ENCODE data around the gene SMAP1.
"Not testable (repeated sequence)": the region's sequence is repeated elsewhere in the genome, so short reads cannot be mapped to it uniquely, and the experiment has no call there.

SMAP1 gene

DNA sequence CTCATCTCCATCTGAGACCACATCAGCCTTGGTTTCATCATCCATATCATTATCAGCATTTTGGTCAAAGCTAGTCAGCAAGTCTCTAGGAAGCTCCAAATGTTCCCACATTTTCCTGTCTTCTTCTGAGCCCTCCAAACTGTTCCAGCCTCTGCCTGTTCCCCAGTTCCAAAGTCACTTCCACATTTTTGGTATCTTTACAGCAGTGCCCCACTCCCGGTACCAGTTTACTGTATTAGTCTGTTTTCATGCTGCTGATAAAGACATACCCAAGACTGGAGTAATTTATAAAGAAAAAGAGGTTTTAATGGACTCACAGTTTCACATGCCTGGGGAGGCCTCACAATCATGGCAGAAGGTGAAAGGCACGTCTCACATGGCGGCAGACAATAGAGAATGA lies 74.8 kb downstream of the SMAP1 start:
- not testable (repeated sequence) for DNase-seq

DNA sequence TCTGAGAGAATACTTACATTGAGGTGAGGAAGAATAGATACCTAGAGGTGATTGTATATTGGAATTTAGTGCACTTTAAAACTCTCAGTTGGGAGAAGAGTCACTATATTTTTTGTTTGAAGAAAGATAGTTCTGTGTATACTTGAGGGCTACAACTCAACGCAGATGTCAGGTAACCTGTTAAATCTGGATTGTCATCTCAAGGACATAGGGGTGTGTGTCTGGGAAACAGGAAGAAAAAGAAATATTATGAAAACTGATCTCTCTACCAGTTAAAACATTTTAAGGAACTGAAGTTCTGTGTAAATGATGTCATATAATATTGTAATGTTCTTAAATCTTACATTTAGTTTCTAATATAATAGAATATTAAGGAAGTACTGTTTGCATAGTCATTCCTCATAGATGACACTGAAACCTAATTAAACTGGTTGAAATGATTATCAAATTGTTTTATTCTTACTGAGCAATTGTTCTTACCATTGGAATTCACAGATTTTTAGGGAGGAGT lies 86.2 kb downstream of the SMAP1 start:
- no peak for DNase-seq

GRCh38 chr6:70758883-70759282 lies 91.2 kb downstream of the SMAP1 start:
- DNase-seq = no peak

DNA sequence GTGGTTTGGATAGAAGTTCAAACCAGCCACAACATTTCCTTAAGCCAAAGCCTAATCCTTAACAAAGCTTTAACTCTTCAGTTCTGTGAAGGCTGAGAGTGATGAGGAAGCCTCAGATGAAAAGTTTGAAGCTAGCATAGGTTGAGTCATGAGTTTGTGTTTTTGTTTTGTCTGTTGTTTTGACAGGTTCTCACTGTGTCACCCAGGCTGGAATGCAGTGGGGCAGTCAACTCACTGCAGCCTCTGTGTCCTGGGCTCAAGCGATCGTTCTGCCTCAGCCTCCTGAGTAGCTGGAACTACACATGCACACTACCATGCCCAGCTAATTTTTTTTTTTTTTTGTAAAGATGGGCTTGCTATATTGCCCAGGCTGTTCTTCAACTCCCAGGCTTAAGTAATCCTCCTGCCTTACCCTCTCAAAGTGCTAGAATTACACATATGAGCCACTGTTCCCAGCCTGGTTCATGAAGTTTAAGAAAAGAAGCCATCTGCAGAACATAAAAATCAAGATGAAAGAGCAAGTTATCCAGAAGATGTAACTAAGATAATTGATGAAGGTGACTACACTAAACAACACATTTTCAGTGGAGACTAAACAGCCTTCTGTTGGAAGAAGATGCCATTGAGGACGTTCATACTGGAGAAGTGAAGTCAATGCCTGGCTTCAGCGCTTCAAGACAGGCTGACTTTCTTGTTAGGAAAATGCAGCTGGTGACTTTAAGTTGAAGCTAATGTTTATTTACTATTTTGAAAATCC lies 96.2 kb downstream of the SMAP1 start:
- no peak for DNase-seq

GRCh38 chr6:70764706-70765105 lies 97.0 kb downstream of the SMAP1 start:
- no peak for DNase-seq

- not testable (repeated sequence) for DNase-seq
These were observed 103.7 kb downstream of the SMAP1 start for GRCh38 chr6:70771351-70771750.

DNA sequence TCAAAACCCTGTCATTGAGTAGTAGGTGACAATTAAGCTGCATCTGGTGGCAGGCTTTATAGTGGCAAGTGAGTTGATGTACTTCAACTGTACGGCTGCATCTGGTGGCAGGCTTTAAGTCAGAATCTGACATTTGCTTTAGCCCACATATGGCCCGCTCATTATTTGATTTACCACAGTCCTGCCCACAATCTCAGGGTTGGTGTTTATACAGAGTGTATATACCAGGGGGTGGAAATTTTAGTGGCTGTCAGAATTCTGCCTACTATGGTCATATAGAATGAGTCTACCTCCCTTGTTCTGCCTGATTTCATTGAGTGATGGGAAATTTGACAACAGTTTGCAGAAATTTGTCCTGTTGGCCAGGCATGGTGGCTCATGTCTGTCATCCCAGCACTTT lies 112.3 kb downstream of the SMAP1 start:
- no peak for DNase-seq

- DNase-seq = no peak
These were observed 123.0 kb downstream of the SMAP1 start for GRCh38 chr6:70790483-70791224.

- DNase-seq = no peak
These were observed 129.9 kb downstream of the SMAP1 start for GRCh38 chr6:70797625-70798024.

DNA sequence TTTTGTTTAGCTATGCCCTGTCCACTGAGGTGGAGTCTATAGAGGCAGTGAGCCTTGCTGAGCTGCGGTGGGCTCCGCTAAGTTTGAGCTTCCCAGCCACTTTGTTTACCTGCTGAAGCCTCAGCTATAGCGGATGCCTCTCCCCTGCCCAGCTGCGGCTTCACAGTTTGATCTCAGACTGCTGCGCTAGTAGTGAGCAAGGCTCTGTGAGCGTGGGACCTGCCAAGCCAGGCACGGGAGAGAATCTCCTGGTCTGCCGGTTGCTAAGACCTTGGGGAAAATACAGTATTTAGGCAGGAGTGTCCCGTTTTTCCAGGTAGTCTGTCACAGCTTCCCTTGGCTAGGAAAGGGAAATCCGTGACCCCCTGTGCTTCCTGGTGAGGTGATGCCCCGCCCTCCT lies 138.4 kb downstream of the SMAP1 start:
- no peak for DNase-seq

DNA sequence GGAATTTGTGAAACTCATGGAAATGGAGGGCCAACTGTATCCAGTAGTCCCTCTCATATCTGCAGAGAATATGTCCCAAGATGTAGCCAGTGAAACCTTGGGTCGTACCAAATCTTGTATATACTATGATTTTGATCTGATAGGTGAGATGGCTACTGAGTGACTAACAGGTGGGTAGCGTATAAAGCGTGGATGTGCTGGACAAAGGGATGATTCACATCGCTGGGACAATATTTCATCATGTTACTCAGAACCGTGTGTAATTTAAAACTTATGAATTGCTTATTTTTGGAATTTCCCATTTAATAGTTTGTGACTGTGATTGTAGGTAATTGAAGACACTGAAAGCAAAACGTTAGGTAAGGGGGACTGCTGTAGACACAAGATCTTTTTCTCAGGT lies 144.1 kb downstream of the SMAP1 start:
- no peak for DNase-seq

- no peak for DNase-seq
These were observed 146.2 kb downstream of the SMAP1 start for GRCh38 chr6:70813885-70814284.

GRCh38 chr6:70819646-70820045 lies 152.0 kb downstream of the SMAP1 start:
- no peak for DNase-seq

- no peak for DNase-seq
These were observed 153.1 kb downstream of the SMAP1 start for GRCh38 chr6:70820778-70821177.

GRCh38 chr6:70821751-70822150 lies 154.1 kb downstream of the SMAP1 start:
- no peak for DNase-seq

GRCh38 chr6:70823651-70824050 lies 156.0 kb downstream of the SMAP1 start:
- no peak for DNase-seq

DNA sequence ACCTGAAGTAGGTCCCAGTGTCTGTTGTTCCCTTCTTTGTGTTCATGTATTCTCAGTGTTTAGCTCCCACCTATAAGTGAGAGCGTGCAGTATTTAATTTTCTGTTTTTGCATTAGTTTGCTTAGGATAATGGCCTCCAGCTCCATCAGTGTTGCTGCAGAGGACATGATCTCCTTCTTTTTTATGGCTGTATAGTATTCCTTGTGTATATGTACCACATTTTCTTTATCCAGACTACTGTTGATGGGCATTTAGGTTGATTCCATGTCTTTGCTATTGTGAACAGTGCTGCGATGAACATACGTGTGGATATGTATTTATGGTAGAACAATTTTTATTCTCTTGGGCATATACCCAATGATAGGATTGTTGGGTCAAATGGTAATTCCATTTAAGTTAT lies 163.7 kb downstream of the SMAP1 start:
- DNase-seq = no peak

DNA sequence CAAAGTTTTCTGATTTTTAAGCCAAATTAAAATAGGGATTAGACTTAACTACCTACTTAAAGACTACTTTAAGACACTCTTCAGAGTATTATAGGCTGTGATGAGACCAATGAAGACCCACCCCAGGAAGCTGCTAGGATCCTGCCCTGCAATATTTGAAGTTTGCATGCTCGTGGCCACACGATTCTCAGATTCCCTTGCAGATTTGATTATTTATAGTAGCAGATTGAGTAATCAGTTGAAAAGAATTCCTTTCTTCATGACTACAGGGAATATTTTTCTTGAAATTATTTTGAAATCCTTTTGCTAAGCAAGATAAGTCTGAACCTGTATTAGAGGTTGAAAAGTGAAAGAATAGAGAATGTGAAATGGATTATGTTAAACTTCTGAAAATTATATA lies 166.8 kb downstream of the SMAP1 start:
- DNase-seq = no peak

GRCh38 chr6:70838907-70839285 lies 171.2 kb downstream of the SMAP1 start:
- no peak for DNase-seq

DNA sequence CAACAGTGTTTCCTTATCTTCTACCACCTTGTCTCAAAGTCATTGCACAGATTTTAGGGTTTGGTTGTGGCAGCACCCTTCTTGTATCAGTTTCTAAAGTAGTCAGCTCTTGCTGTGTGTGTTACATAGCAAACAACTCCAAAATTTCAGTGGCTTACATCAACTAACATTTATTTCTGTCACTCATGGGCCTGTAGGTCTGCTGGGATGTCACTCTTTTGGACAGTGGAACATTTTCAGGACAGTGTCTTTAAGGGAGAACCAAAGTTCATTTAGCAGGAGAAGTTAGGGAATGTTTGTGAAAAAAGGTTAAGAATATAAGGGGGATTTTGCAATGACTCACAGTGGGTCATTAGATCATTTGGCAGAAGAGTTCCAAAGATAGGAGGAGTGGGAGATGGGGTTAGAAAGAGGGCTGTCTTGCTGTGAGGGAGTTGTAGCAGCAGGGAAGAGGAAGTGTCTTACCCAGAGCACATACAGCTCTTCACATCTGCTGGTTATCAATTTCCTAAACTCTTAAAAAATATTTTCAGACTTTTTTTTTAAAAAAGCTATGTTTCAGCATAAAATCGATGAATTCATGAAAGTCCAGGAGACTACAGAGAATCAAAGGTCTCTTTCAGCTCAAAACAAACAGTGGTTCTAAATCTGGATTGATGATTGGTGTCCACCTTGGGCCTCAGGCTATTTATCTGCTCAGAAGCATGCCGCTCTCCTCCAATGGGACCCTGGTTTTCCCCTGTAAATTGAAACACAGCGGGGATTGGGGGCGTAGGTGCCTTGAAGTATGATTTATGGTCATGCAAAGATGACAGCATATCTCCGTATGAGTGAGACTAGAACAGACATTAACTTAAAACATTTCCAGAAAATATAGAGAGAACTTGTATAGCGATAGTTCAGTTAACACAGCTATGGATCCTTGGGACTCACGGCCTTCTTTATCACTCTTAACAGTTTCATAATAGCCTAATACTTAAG lies 171.9 kb downstream of the SMAP1 start:
- DNase-seq = no peak

DNA sequence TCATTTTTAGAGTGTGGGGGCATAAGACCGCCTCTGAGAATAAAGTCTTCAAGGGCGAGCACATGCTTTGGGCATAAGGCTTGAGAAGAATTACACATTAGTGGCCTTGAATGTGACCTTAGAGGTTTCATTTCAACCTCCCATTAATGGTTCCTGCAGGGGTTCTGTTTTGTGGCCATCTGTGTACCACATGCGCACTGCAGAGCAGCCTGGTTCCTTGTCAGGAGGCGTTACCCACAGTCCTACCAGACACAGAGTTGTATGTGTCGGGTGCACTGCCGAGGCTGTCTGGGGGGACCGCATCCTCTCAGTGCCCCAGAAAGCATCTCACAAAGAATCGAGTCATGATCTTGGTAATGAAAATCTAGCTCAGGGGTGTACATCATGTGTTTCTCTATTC lies 173.4 kb downstream of the SMAP1 start:
- no peak for DNase-seq

GRCh38 chr6:70842541-70842940 lies 174.9 kb downstream of the SMAP1 start:
- DNase-seq = no peak

DNA sequence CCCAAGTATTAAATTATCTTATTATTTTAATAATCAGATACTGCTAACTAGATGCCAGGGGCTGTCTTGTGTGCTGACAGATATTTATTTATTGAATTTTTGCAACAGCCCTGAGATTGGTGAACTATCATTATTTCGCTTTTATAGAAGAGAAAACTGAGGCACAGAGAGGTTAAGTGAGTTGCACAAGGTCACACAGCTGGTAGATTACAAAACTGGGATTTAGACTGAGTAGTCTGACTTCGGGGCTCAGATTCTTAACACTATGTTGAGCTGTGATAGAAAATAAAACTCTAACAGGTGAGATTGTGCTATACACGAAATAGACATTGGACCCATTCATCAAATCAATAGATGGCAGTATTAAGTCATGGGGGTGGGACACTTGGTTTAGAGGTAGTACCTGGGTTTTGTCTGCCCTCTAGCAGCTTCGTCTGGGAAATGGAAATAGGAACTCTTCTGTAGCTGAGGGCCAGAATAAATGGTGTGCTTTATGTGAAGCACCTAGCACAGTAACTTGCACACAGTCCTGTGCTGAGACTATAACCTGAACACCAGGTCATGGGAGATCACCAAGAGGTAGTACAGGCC lies 175.7 kb downstream of the SMAP1 start:
- no peak for DNase-seq

All from femur (tissue), 1 donor.